Natural killer cell treated with Interleukin-12 subunit alpha and Interleukin-12 subunit beta and Interleukin-15 and Interleukin-18, amount 100 ng/mL, for 72 hours (primary cell): ENCODE measurements around the gene CEBPG. TPM values are rescaled to one million over a fixed set of nuclear protein-coding genes. Genes with fewer than 3 reads are reported as not detected.

Experiments used
- ATAC-seq, 2 donors: fragments of 150-1000 bp; cut with Tn5 transposase in 1 of 2; sonication (Bioruptor Pico), chemical (Tn5 transposase) in 1 of 2; 2 replicates each; pipeline ENCODE4 v1.10.0; 2021
- DNase-seq: peaks from one replicate; pipeline ENCODE4 v3.0.0; 2022; ENCODE audit warnings: low spot score
- H3K27ac Mint-ChIP-seq, 2 donors: 1 replicate in 1 of 2; 2 replicates in 1 of 2; pipeline ENCODE4 v1.8.0; 2022; ENCODE audit warnings: mixed read lengths in 2 of 2, mild to moderate bottlenecking in 1 of 2, moderate library complexity in 1 of 2
- H3K27me3 Mint-ChIP-seq, 2 donors: 1 replicate in 1 of 2; 2 replicates in 1 of 2; pipeline ENCODE4 v1.8.0; 2022; ENCODE audit warnings: mixed read lengths in 2 of 2
- H3K36me3 Mint-ChIP-seq: one replicate; pipeline ENCODE4 v1.8.0; 2022; ENCODE audit warnings: mixed read lengths
- H3K4me1 Mint-ChIP-seq, 2 donors: 1 replicate in 1 of 2; 2 replicates in 1 of 2; pipeline ENCODE4 v1.8.0; 2022; ENCODE audit warnings: low read depth in 2 of 2, mixed read lengths in 2 of 2, mild to moderate bottlenecking in 1 of 2
- H3K4me3 Mint-ChIP-seq: one replicate; pipeline ENCODE4 v1.8.0; 2022; ENCODE audit warnings: mixed read lengths
- H3K9me3 Mint-ChIP-seq: 2 replicates; pipeline ENCODE4 v1.8.0; 2022; ENCODE audit warnings: mixed read lengths
- total RNA-seq, 2 donors: library from RNA; stranded (reverse); gene quantifications; one replicate each; pipeline ENCODE4 v1.2.3, GENCODE V29; 2022

The CEBPG gene
- total RNA-seq, 2 donors from 2014 or later = 26.3 to 29.2 TPM

GRCh38 chr19:33381101-33381500 lies 7.6 kb downstream of the CEBPG start:
- ATAC-seq = no peak
- Mint-ChIP-seq H3K36me3 (peaks cover 17% of the 10 kb centered on the region), H3K4me3 (no peak overlapping the region), H3K4me1 (peaks cover 28 to 36% of the 10 kb centered on the region in 2 donors), H3K9me3 (no peaks in the 10 kb centered on the region), H3K27ac (peak overlapping the region in 1 of 2 donors; percentile 48), H3K27me3 (no peaks in the 10 kb centered on the region)
- no peak for DNase-seq

DNA sequence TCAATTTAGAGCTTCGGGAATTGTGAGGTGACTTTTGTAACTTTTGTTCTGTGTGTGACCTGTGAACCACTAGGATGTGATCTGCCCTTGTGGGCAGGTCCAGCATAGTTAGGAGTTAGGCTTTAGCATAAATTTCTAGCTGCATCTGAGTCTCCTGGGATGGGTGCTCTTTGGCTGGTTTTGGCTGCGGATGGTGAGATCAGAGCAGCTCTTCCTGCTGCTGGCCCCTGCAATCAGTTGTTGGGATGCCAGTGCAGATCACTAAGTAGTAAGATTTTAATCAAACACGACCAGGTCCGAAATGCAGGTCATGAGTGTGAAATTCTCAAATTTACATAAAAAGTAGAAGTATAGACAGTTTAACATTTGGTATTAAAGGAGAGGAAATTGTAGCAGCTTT lies 8.5 kb downstream of the CEBPG start:
- Mint-ChIP-seq H3K4me1 (peaks cover 26 to 30% of the 10 kb centered on the region in 2 donors), H3K27ac (peak overlapping the region in 1 of 2 donors; percentile 48), H3K4me3 (no peak overlapping the region), H3K36me3 (peaks cover 17% of the 10 kb centered on the region), H3K9me3 (no peaks in the 10 kb centered on the region), H3K27me3 (no peaks in the 10 kb centered on the region)
- ATAC-seq (no peak), DNase-seq (peak; percentile 12)

- ATAC-seq (no peak), DNase-seq (peak; percentile 2)
- no peaks in the 10 kb centered on the region for H3K9me3 Mint-ChIP-seq
- H3K27me3 Mint-ChIP-seq = no peaks in the 10 kb centered on the region
- H3K27ac Mint-ChIP-seq = no peak overlapping the region
- H3K36me3 Mint-ChIP-seq = peaks cover 17% of the 10 kb centered on the region
- peaks cover 23 to 26% of the 10 kb centered on the region in 2 donors for H3K4me1 Mint-ChIP-seq
- H3K4me3 Mint-ChIP-seq = no peak overlapping the region
These were observed 9.5 kb downstream of the CEBPG start for GRCh38 chr19:33382982-33383381.

DNA sequence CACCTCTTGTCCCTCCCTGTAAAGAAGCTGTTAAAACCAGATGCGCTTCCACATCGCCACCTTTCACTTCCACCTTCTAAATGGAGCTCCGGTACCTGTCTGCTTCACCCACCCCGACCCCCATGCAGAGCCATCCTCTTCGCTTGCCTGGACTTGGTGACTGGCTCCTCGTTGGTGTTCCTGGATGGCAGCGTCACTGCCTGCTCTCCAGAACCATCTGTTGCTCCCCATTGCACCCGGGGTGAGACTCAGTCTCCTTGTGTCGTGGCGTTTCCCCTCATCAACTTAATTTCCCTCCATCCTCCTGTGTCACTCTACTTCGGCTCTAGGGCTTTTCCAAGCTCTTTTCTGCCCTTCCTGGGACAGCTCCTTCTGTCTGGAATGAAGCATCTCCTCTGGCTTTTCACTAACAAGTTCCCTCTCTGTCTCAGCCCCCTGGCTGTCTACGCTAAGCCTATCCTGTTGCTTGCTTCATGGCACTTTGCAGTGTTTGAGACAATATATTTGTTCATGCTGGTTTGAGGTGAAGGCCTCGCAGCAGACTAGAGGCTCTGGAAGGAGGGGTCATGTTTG lies 10.3 kb downstream of the CEBPG start:
- peaks cover 17% of the 10 kb centered on the region for H3K36me3 Mint-ChIP-seq
- peaks cover 18 to 21% of the 10 kb centered on the region in 2 donors for H3K4me1 Mint-ChIP-seq
- DNase-seq (peak; percentile 6), ATAC-seq (no peak)
- no peak overlapping the region for H3K27ac Mint-ChIP-seq
- no peaks in the 10 kb centered on the region for H3K9me3 Mint-ChIP-seq
- H3K4me3 Mint-ChIP-seq = no peak overlapping the region
- H3K27me3 Mint-ChIP-seq = no peaks in the 10 kb centered on the region

GRCh38 chr19:33384983-33385382 lies 11.5 kb downstream of the CEBPG start:
- Mint-ChIP-seq H3K27me3 (no peaks in the 10 kb centered on the region), H3K4me1 (peaks cover 12 to 16% of the 10 kb centered on the region in 2 donors), H3K4me3 (no peak overlapping the region), H3K9me3 (no peaks in the 10 kb centered on the region), H3K36me3 (peaks cover 11% of the 10 kb centered on the region), H3K27ac (no peak overlapping the region)
- DNase-seq (peak; percentile 10), ATAC-seq (no peak)

- H3K4me1 Mint-ChIP-seq = peaks cover 9 to 14% of the 10 kb centered on the region in 2 donors
- H3K27ac Mint-ChIP-seq = no peak overlapping the region
These were observed 12.4 kb downstream of the CEBPG start for GRCh38 chr19:33385956-33386355.

DNA sequence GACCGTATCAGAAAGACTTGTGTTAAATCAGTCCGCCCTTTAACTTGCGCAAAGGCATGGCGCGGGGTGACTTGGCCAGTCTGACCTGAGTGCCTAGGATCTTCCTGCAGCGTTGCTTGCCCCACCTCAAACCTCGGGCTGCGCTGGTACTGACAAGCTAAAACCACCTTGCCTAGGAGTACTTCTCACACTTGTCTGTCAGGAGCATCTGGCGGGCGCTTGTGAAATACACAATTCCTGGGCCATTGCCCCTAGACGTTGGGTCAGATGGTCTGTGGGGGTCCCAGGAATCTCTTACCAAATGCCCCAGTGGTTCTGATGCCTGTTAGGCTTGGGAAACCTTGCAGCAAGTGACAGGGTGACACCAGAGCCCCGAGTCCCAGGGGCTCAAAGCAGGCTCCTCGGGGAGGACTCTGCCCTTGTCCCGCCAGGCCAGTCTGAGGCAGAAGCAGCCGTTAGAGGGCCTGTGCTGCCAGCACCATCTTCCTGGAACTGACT lies 12.9 kb downstream of the CEBPG start:
- Mint-ChIP-seq H3K4me1 (peaks cover 6 to 11% of the 10 kb centered on the region in 2 donors), H3K9me3 (no peaks in the 10 kb centered on the region), H3K27me3 (no peaks in the 10 kb centered on the region), H3K4me3 (no peak overlapping the region), H3K36me3 (peaks cover 6% of the 10 kb centered on the region), H3K27ac (no peak overlapping the region)
- ATAC-seq (no peak), DNase-seq (peak; percentile 50)

More at GRCh38 chr19:33385956-33386355, 12.4 kb downstream of the CEBPG start:
- H3K36me3 Mint-ChIP-seq = peaks cover 9% of the 10 kb centered on the region
- DNase-seq = peak; percentile 15
- ATAC-seq = no peak
- H3K27me3 Mint-ChIP-seq = no peaks in the 10 kb centered on the region
- no peak overlapping the region for H3K4me3 Mint-ChIP-seq
- H3K9me3 Mint-ChIP-seq = no peaks in the 10 kb centered on the region

GRCh38 chr19:33387351-33388230 lies 14.1 kb downstream of the CEBPG start:
- Mint-ChIP-seq H3K36me3 (peaks cover 6% of the 10 kb centered on the region), H3K27ac (no peak overlapping the region), H3K9me3 (no peaks in the 10 kb centered on the region), H3K4me3 (no peak overlapping the region), H3K4me1 (peaks cover 6 to 7% of the 10 kb centered on the region in 2 donors), H3K27me3 (no peaks in the 10 kb centered on the region)
- peak in 1 of 2 donors; percentile 32 for ATAC-seq
- peak; percentile 57 for DNase-seq

GRCh38 chr19:33388231-33388724 lies 14.8 kb downstream of the CEBPG start:
- Mint-ChIP-seq H3K4me3 (no peak overlapping the region), H3K27ac (no peak overlapping the region), H3K9me3 (no peaks in the 10 kb centered on the region), H3K36me3 (peaks cover 6% of the 10 kb centered on the region), H3K27me3 (no peaks in the 10 kb centered on the region), H3K4me1 (peaks cover 6 to 7% of the 10 kb centered on the region in 2 donors)
- peak in 1 of 2 donors; percentile 2 for ATAC-seq
- DNase-seq = peak; percentile 51

DNA sequence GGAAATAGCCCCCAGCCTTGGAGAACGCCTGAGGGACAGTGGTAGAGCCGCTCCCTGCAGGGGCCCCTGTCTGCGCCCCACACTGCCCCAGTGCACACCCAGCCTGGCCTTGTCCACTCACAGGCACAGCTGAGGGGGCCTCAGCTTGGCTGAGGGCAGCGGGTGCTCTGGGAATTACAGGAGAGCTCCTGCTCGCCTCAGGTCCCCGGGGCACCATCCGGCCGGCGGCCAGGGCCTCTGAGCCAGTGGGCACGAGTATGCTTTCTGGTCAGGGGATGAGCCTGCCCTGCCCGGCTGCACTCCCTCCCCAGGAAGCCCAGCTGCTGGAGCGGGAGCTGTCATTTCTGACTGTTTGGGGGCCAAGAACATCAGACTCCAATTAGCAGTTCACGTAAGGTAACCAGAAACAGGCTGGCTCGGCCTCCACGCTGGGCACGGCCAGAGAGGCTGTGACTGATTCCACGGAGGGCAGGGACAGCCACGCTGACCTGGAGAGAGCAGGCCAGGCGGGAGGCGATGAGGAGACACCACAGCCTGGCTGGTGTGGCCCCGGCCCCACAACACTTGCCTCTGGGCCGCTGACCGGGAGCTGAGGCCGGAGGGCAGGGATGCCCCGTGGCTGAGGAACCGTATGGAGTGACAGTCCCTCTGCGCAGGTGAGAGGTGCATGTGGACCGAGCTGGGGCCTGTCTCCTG lies 15.4 kb downstream of the CEBPG start:
- Mint-ChIP-seq H3K4me1 (peaks cover 3 to 8% of the 10 kb centered on the region in 2 donors), H3K27ac (no peak overlapping the region), H3K4me3 (no peak overlapping the region), H3K36me3 (peaks cover 3% of the 10 kb centered on the region), H3K27me3 (no peaks in the 10 kb centered on the region), H3K9me3 (no peaks in the 10 kb centered on the region)
- peak in 1 of 2 donors; percentile 17 for ATAC-seq
- DNase-seq = peak; percentile 58

GRCh38 chr19:33389421-33390100 lies 16.1 kb downstream of the CEBPG start:
- H3K27ac Mint-ChIP-seq = no peak overlapping the region
- H3K27me3 Mint-ChIP-seq = no peaks in the 10 kb centered on the region
- no peaks in the 10 kb centered on the region for H3K36me3 Mint-ChIP-seq
- H3K4me1 Mint-ChIP-seq = peaks cover 0 to 6% of the 10 kb centered on the region in 2 donors
- H3K9me3 Mint-ChIP-seq = no peaks in the 10 kb centered on the region
- no peak for DNase-seq
- H3K4me3 Mint-ChIP-seq = no peak overlapping the region
- ATAC-seq = no peak

DNA sequence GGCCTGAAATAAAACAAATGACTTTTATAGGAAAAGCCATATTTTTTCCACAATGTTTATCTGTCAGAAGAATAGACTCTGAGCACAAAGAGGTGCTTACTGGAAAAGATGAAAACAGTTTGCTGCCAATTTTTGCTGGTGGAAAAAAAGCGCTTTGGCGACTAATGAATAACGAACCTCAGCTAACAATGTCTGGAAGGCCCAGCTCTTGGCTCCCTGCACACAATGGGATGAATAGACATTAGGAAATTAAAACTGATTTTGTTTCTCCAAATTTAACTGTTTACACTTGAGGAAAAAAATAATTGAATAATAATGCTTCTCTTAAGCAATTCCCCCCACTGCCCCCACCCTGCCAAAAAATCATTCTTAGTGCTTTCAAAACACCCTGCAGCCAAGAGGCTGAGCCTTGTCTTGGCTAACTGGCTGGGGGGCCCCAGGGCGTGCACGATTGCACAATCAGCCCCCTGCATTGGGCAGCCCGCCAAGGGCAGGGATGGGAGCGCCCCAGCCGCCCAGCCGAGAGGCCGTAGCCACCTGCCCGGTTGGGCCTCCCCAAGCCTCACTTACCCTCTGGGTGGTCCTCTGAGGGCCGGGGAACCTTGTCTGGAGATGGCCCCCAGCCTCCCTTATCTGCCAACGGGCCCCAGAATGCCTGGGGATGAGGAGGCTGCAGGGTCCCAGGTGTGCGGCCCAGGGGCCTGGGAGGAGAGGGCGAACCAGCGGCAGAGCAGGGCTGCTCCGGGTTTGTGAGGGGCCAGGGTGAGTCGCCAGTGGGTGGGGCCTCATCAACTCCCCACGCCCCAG lies 16.8 kb downstream of the CEBPG start:
- Mint-ChIP-seq H3K36me3 (no peaks in the 10 kb centered on the region), H3K9me3 (no peaks in the 10 kb centered on the region), H3K4me1 (peaks cover 0 to 14% of the 10 kb centered on the region in 2 donors), H3K27ac (no peak overlapping the region), H3K27me3 (no peaks in the 10 kb centered on the region), H3K4me3 (no peak overlapping the region)
- ATAC-seq (no peak), DNase-seq (no peak)
